HepG2 (cell line): Measurements from ENCODE around the gene PRRT2. TPM values are rescaled to one million over a fixed set of nuclear protein-coding genes. Genes with fewer than 3 reads are reported as not detected.

Source experiments
- AKNA ChIP-seq: sonication (generic); formaldehyde crosslinking; IDR thresholded peaks from 2 replicates; pipeline ENCODE4 v1.4.0; 2020; ENCODE audit warnings: missing genetic modification reagents, borderline replicate concordance
- ATM ChIP-seq: fragments of 450-650 bp; IDR thresholded peaks from 2 replicates; pipeline ENCODE4 v1.7.1; 2017; ENCODE audit warnings: mild to moderate bottlenecking, borderline replicate concordance
- BRD4 ChIP-seq: sonication (generic); formaldehyde crosslinking; IDR thresholded peaks from 2 replicates; pipeline ENCODE4 v1.4.0; 2020; ENCODE audit warnings: missing genetic modification reagents
- FOXK1 ChIP-seq: sonication (generic); formaldehyde crosslinking; IDR thresholded peaks from 2 replicates; pipeline ENCODE4 v1.4.0; 2020; ENCODE audit warnings: low read depth, missing genetic modification reagents, borderline replicate concordance
- HOXA3 ChIP-seq: sonication (generic); formaldehyde crosslinking; IDR thresholded peaks from 2 replicates; pipeline ENCODE4 v1.5.0; 2020; ENCODE audit warnings: missing genetic modification reagents
- KAT8 ChIP-seq: IDR thresholded peaks from 2 replicates; pipeline ENCODE4 v1.6.1; 2016; ENCODE audit warnings: missing genetic modification reagents, missing compliant biosample characterization
- SETDB1 ChIP-seq: sonication (generic); formaldehyde crosslinking; IDR thresholded peaks from 2 replicates; pipeline ENCODE4 v1.5.1; 2020; ENCODE audit warnings: missing genetic modification reagents, mild to moderate bottlenecking, borderline replicate concordance
- SMAD3 ChIP-seq: sonication (generic); formaldehyde crosslinking; IDR thresholded peaks from 2 replicates; pipeline ENCODE4 v1.4.0; 2020; ENCODE audit warnings: missing genetic modification reagents
- SPEN ChIP-seq: sonication (generic); formaldehyde crosslinking; IDR thresholded peaks from 2 replicates; pipeline ENCODE4 v1.5.1; 2020; ENCODE audit warnings: low read depth, mild to moderate bottlenecking, missing genetic modification reagents
- SRSF1 ChIP-seq: fragments of 200-400 bp; formaldehyde crosslinking; optimal IDR thresholded peaks from 2 replicates; pipeline ENCODE3; 2017; ENCODE audit warnings: mild to moderate bottlenecking, low read depth, low read length, moderate library complexity
- TBX2 ChIP-seq: sonication (generic); formaldehyde crosslinking; IDR thresholded peaks from 2 replicates; pipeline ENCODE4 v1.5.0; 2020; ENCODE audit warnings: missing genetic modification reagents, mild to moderate bottlenecking, borderline replicate concordance
- ZMAT3 ChIP-seq: sonication (generic); formaldehyde crosslinking; conservative IDR thresholded peaks from 2 replicates; pipeline ENCODE4 v1.7.0; 2021; ENCODE audit warnings: missing genetic modification reagents
- ZNF280B ChIP-seq: sonication (generic); formaldehyde crosslinking; IDR thresholded peaks from 2 replicates; pipeline ENCODE4 v1.5.0; 2020; ENCODE audit warnings: missing genetic modification reagents, mild to moderate bottlenecking, borderline replicate concordance
- ZNF609 ChIP-seq: sonication (generic); formaldehyde crosslinking; IDR thresholded peaks from 2 replicates; pipeline ENCODE4 v1.4.0; 2020; ENCODE audit warnings: mild to moderate bottlenecking, missing genetic modification reagents, borderline replicate concordance
- polyA plus RNA-seq, 8 experiments: library from polyadenylated mRNA; depleted of rRNA in 3 of 8; stranded (reverse) in 7 of 8; unstranded in 1 of 8; fragments of >200 nt; fragmentation: Illumina TruSeq in 4 of 8; extraction: Trizol in 4 of 8; gene quantifications; 2 replicates each; pipeline versions ENCODE4 v1.2.1 to v1.2.3, GENCODE V29; 2011 to 2016; ENCODE audit warnings: low read depth in 4 of 8, missing spikeins in 1 of 8, mixed read lengths in 1 of 8; ENCODE audit not compliant: insufficient read depth in 1 of 8
- total RNA-seq, 5 experiments: library from RNA; depleted of rRNA; stranded (reverse); fragments of >200 nt; fragmentation: Illumina TruSeq; extraction: Trizol; gene quantifications; 2 replicates each; pipeline ENCODE4 v1.2.3, GENCODE V29; 2016; ENCODE audit warnings: low read depth in 1 of 5
- TF ChIP-seq, protein P1 (sequence below): sonication (generic); formaldehyde crosslinking; IDR thresholded peaks from 2 replicates; pipeline ENCODE4 v1.5.0; 2020; ENCODE audit warnings: missing genetic modification reagents

Gene PRRT2
- total and polyA plus RNA-seq, 2 of the 13 experiments (the other 11 are each of a cell fraction or from before 2014, with no cell fraction given): 0.51 to 1.1 TPM

DNA sequence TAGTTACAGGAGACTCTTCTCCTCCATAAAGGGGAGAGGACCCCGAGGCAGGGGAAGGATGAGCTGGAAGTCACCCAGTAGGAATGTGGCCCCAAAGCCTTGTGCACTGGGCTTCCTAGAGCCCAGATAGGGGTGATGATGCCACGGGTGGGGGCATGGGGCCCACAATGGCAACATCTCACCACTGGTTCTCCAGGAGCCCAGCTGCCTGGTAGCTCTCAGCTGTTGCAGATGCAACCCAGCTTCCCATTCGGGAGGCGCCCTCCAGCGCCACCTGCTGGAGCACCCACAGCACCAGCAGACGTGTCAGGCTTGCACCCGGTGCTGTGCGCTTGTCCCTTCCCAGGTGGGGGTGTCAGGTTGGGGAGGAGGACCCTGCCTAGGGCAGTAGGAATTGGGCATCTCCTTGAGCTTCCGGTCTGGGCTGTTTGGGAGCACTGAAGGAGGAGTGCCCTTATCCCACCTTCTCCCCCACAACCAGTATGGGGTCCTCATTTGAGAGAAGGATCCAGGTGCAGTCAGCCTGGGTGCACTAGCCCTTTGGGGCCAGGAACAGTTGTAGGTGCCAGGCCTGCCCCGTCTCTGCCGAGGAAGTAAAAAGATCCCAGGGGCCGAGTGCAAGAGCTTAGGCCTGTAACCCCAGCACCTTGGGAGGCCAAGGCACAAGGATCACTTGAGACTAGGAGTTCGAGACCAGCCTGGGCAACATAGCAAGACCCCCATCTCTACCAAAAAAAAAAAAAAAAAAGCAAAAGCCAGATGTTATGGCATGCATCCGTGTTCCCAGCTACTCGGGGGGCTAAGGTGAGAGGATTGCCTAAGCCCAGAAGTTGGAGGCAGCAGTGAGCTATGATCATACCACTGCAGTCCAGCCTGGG is 36.7 kb downstream of the PRRT2 start (continued):
- TF ChIP-seq SPEN (peak; percentile 46; the same call in 1 of the 2 replicates), SMAD3 (CRISPR knock-in tag) (0 out of 2 replicates have a peak, but pooled peaks have one; percentile 63), ZNF609 (CRISPR knock-in tag) (peak; percentile 29; the same call in 1 of the 2 replicates), ZMAT3 (CRISPR knock-in tag) (0 out of 2 replicates have a peak, but pooled peaks have one; percentile 44), TBX2 (CRISPR knock-in tag) (peak; percentile 54; the same call in 1 of the 2 replicates), SRSF1 (peak; percentile 75), KAT8 (peak; percentile 51; the same call in 1 of the 2 replicates), ATM (no peak), HOXA3 (peak; percentile 55; the same call in 1 of the 2 replicates), FOXK1 (CRISPR knock-in tag) (0 out of 2 replicates have a peak, but pooled peaks have one; percentile 31), BRD4 (CRISPR knock-in tag) (no peak), SETDB1 (CRISPR knock-in tag) (no peak), ZNF280B (CRISPR knock-in tag) (peak; percentile 56; the same call in 1 of the 2 replicates), AKNA (CRISPR knock-in tag) (no peak)
- TF ChIP-seq, protein P1, sequence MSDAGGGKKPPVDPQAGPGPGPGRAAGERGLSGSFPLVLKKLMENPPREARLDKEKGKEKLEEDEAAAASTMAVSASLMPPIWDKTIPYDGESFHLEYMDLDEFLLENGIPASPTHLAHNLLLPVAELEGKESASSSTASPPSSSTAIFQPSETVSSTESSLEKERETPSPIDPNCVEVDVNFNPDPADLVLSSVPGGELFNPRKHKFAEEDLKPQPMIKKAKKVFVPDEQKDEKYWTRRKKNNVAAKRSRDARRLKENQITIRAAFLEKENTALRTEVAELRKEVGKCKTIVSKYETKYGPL: no peak
